ENCODE results near the gene DNMT1. TPM values are rescaled to one million over a fixed set of nuclear protein-coding genes. Genes with fewer than 3 reads are reported as not detected.
A peak's percentile ranks its signal among the peaks of the same experiment; 100 is the strongest.

The DNMT1 gene
- total RNA-seq, 4 donors from 2014 or later, result 36.1 to 54.4 (median 44.2) TPM

GRCh38 chr19:10190026-10190425, 4.7 kb downstream of the DNMT1 start:
- Histone ChIP-seq H3K27me3 (no peaks in the 10 kb centered on the region), H3K4me3 (no peak overlapping the region), H3K4me1 (peaks cover 34% of the 10 kb centered on the region), H3K36me3 (peaks cover 11% of the 10 kb centered on the region), H3K9me3 (no peaks in the 10 kb centered on the region), H3K27ac (no peak overlapping the region)
- no peak for DNase-seq (ENCODE audit: low spot score in 2 of 2)
- TF ChIP-seq CTCF (IDR thresholded peaks at IDR 0.05) (no peak), EP300 (IDR thresholded peaks at IDR 0.05) (no peak), POLR2A (IDR thresholded peaks at IDR 0.05) (no peak), POLR2AphosphoS5 (IDR thresholded peaks at IDR 0.05) (no peak)
- 94% methylated on average over 5 of the region's 5 CpGs for WGBS

- 90% methylated on average over 5 of the region's 5 CpGs for WGBS
Measured at GRCh38 chr19:10189616-10190015, 5.1 kb downstream of the DNMT1 start.

GRCh38 chr19:10187315-10187714, 7.4 kb downstream of the DNMT1 start:
- Histone ChIP-seq H3K4me3 (no peak overlapping the region), H3K36me3 (peaks cover 11% of the 10 kb centered on the region), H3K27ac (no peak overlapping the region), H3K27me3 (no peaks in the 10 kb centered on the region), H3K4me1 (peaks cover 24% of the 10 kb centered on the region), H3K9me3 (no peaks in the 10 kb centered on the region)
- TF ChIP-seq CTCF (IDR thresholded peaks at IDR 0.05) (no peak), POLR2A (IDR thresholded peaks at IDR 0.05) (no peak), EP300 (IDR thresholded peaks at IDR 0.05) (no peak), POLR2AphosphoS5 (IDR thresholded peaks at IDR 0.05) (no peak)
- 79% methylated on average over 11 of the region's 11 CpGs for WGBS
- no peak for DNase-seq (ENCODE audit: low spot score in 2 of 2)

More at GRCh38 chr19:10189616-10190015, 5.1 kb downstream of the DNMT1 start:
- Histone ChIP-seq H3K4me1 (peaks cover 36% of the 10 kb centered on the region), H3K9me3 (no peaks in the 10 kb centered on the region), H3K36me3 (peaks cover 11% of the 10 kb centered on the region), H3K4me3 (no peak overlapping the region), H3K27me3 (no peaks in the 10 kb centered on the region), H3K27ac (no peak overlapping the region)
- TF ChIP-seq CTCF (IDR thresholded peaks at IDR 0.05) (no peak), POLR2AphosphoS5 (IDR thresholded peaks at IDR 0.05) (no peak), EP300 (IDR thresholded peaks at IDR 0.05) (no peak), POLR2A (IDR thresholded peaks at IDR 0.05) (no peak)
- DNase-seq (ENCODE audit: low spot score in 2 of 2), result no peak

- Histone ChIP-seq H3K36me3 (peaks cover 35% of the 10 kb centered on the region), H3K9me3 (no peaks in the 10 kb centered on the region), H3K27me3 (no peaks in the 10 kb centered on the region), H3K4me3 (no peak overlapping the region), H3K4me1 (peaks cover 14% of the 10 kb centered on the region), H3K27ac (peak overlapping the region; percentile 48)
- TF ChIP-seq POLR2AphosphoS5 (IDR thresholded peaks at IDR 0.05), result no peak
- no peak for TF ChIP-seq CTCF (IDR thresholded peaks at IDR 0.05)
- TF ChIP-seq POLR2A (IDR thresholded peaks at IDR 0.05), result no peak
- TF ChIP-seq EP300 (IDR thresholded peaks at IDR 0.05), result no peak
- DNase-seq (ENCODE audit: low spot score in 2 of 2), result peak in 1 of 2 donors; percentile 78
- 53% methylated on average over 3 of the region's 5 CpGs for WGBS
Measured at GRCh38 chr19:10184636-10185035, 10.1 kb downstream of the DNMT1 start.

- DNase-seq (ENCODE audit: low spot score in 2 of 2), result no peak
- 81% methylated on average over 3 of the region's 3 CpGs for WGBS
- peaks cover 14% of the 10 kb centered on the region for H3K4me1 ChIP-seq
- H3K9me3 ChIP-seq, result no peaks in the 10 kb centered on the region
- H3K27ac ChIP-seq, result peak overlapping the region; percentile 48
- H3K4me3 ChIP-seq, result no peak overlapping the region
- peaks cover 42% of the 10 kb centered on the region for H3K36me3 ChIP-seq
- H3K27me3 ChIP-seq, result no peaks in the 10 kb centered on the region
- TF ChIP-seq POLR2A (IDR thresholded peaks at IDR 0.05) (no peak), EP300 (IDR thresholded peaks at IDR 0.05) (no peak), CTCF (IDR thresholded peaks at IDR 0.05) (no peak), POLR2AphosphoS5 (IDR thresholded peaks at IDR 0.05) (no peak)
Measured at GRCh38 chr19:10183926-10184325, 10.8 kb downstream of the DNMT1 start.

Data from suprapubic skin (tissue), 4 donors.